HFFc6 (cell line): ENCODE data around the gene PLXDC2. TPM values are rescaled to one million over a fixed set of nuclear protein-coding genes. Genes with fewer than 3 reads are reported as not detected.

Source experiments
- DNase-seq: peaks from one replicate; pipeline ENCODE4 v3.0.0-alpha.2; 2018
- H3K27ac Mint-ChIP-seq: 2 replicates; pipeline ENCODE4 v1.8.0; 2020; ENCODE audit warnings: mild to moderate bottlenecking, mixed read lengths
- H3K27me3 Mint-ChIP-seq: 2 replicates; pipeline ENCODE4 v1.8.0; 2021; ENCODE audit warnings: mild to moderate bottlenecking, moderate library complexity, mixed read lengths; ENCODE audit not compliant: insufficient read depth
- H3K36me3 Mint-ChIP-seq: 2 replicates; pipeline ENCODE4 v1.8.0; 2021; ENCODE audit warnings: low read depth, mixed read lengths
- H3K4me1 Mint-ChIP-seq: 2 replicates; pipeline ENCODE4 v1.8.0; 2020; ENCODE audit warnings: low read depth, mixed read lengths
- H3K4me3 Mint-ChIP-seq: 2 replicates; pipeline ENCODE4 v1.8.0; 2020; ENCODE audit warnings: mild to moderate bottlenecking, moderate library complexity, mixed read lengths
- H3K9me3 Mint-ChIP-seq: 2 replicates; pipeline ENCODE4 v1.8.0; 2020; ENCODE audit warnings: mild to moderate bottlenecking, mixed read lengths
- CTCF ChIP-seq: fragments of 200-600 bp; sonication (generic); IDR thresholded peaks from 2 replicates; pipeline ENCODE4 v1.5.0; 2021; ENCODE audit warnings: antibody characterized with exemption, mild to moderate bottlenecking
- total RNA-seq, 6 experiments: library from RNA; stranded (reverse); fragmentation: NEBNext Ultra II Directional; extraction: Animal tissue kit (Norgen Biotek cat#: 25700); gene quantifications; 2 replicates in 1 of 6; 3 replicates in 5 of 6; pipeline ENCODE4 v1.2.3, GENCODE V29; 2021

Gene PLXDC2
- total RNA-seq, 6 experiments from 2014 or later, result 0.17 to 2.3 (median 0.36) TPM

- H3K36me3 Mint-ChIP-seq, result no peaks in the 10 kb centered on the region
- DNase-seq, result no peak
- no peak overlapping the region for H3K4me3 Mint-ChIP-seq
- peaks cover 2% of the 10 kb centered on the region; the same call in 1 of the 2 replicates for H3K27me3 Mint-ChIP-seq
- H3K9me3 Mint-ChIP-seq, result peaks cover 53% of the 10 kb centered on the region
- no peak for TF ChIP-seq CTCF
- H3K27ac Mint-ChIP-seq, result no peak overlapping the region
- no peaks in the 10 kb centered on the region for H3K4me1 Mint-ChIP-seq
Measured at GRCh38 chr10:20162123-20162522, 345.9 kb downstream of the PLXDC2 start.

- DNase-seq, result no peak
- Mint-ChIP-seq H3K27me3 (peaks cover 2% of the 10 kb centered on the region; the same call in 1 of the 2 replicates), H3K27ac (no peak overlapping the region), H3K9me3 (peaks cover 35% of the 10 kb centered on the region), H3K4me3 (no peak overlapping the region), H3K4me1 (no peaks in the 10 kb centered on the region), H3K36me3 (no peaks in the 10 kb centered on the region)
- TF ChIP-seq CTCF, result no peak
Measured at GRCh38 chr10:20166096-20166675, 350.0 kb downstream of the PLXDC2 start.

- TF ChIP-seq CTCF, result no peak
- Mint-ChIP-seq H3K4me3 (no peak overlapping the region), H3K27me3 (no peaks in the 10 kb centered on the region), H3K4me1 (no peaks in the 10 kb centered on the region), H3K27ac (no peak overlapping the region), H3K9me3 (peaks cover 15% of the 10 kb centered on the region), H3K36me3 (no peaks in the 10 kb centered on the region)
- DNase-seq, result no peak
Measured at GRCh38 chr10:20170661-20171060, 354.4 kb downstream of the PLXDC2 start.

GRCh38 chr10:20173046-20173445 lies 356.8 kb downstream of the PLXDC2 start:
- no peak for DNase-seq
- TF ChIP-seq CTCF, result no peak
- peaks cover 9% of the 10 kb centered on the region for H3K9me3 Mint-ChIP-seq
- no peaks in the 10 kb centered on the region for H3K27me3 Mint-ChIP-seq
- no peak overlapping the region for H3K4me3 Mint-ChIP-seq
- H3K4me1 Mint-ChIP-seq, result no peaks in the 10 kb centered on the region
- H3K36me3 Mint-ChIP-seq, result no peaks in the 10 kb centered on the region
- no peak overlapping the region for H3K27ac Mint-ChIP-seq

- no peaks in the 10 kb centered on the region for H3K27me3 Mint-ChIP-seq
- H3K4me3 Mint-ChIP-seq, result no peak overlapping the region
- H3K4me1 Mint-ChIP-seq, result no peaks in the 10 kb centered on the region
- H3K9me3 Mint-ChIP-seq, result peaks cover 10% of the 10 kb centered on the region
- DNase-seq, result no peak
- TF ChIP-seq CTCF, result no peak
- no peaks in the 10 kb centered on the region for H3K36me3 Mint-ChIP-seq
- H3K27ac Mint-ChIP-seq, result no peak overlapping the region
Measured at GRCh38 chr10:20175719-20176118, 359.5 kb downstream of the PLXDC2 start.
